Body of pancreas (tissue), 4 donors: ENCODE results near the gene SUB1. TPM values are rescaled to one million over a fixed set of nuclear protein-coding genes. Genes with fewer than 3 reads are reported as not detected.
"Not testable (repeated sequence)": the region's sequence is repeated elsewhere in the genome, so short reads cannot be mapped to it uniquely, and the experiment has no call there.

ENCODE experiments used
- ATAC-seq: fragments of 150-250 bp; one replicate; pipeline ENCODE4 v1.9.1; 2016
- DNase-seq, 4 donors: peaks; one replicate each; pipeline ENCODE4 v3.0.0-alpha.2; 2019
- H3K27ac ChIP-seq, 4 donors: fragments of 200-600 bp; sonication (generic); 1 replicate in 3 of 4; 2 replicates in 1 of 4; pipeline versions ENCODE4 v1.5.1 to v1.6.1; 2016 to 2019; ENCODE audit warnings: mild to moderate bottlenecking in 1 of 4, mixed read lengths in 1 of 4, moderate library complexity in 1 of 4
- H3K27me3 ChIP-seq, 2 donors: fragments of 200-600 bp; sonication (generic); one replicate each; pipeline ENCODE4 v1.6.0; 2016; ENCODE audit warnings: mild to moderate bottlenecking in 1 of 2
- H3K36me3 ChIP-seq, 2 donors: fragments of 200-600 bp; sonication (generic); replicated peaks in 1 of 2; 2 replicates each; pipeline ENCODE4 v1.5.1; 2016; ENCODE audit warnings: low read depth in 2 of 2; ENCODE audit not compliant: insufficient read depth in 1 of 2
- H3K4me1 ChIP-seq: fragments of 200-600 bp; sonication (generic); one replicate; pipeline ENCODE4 v1.6.0; 2016
- H3K4me3 ChIP-seq, 2 donors: fragments of 200-600 bp; sonication (generic); 1 replicate in 1 of 2; 2 replicates in 1 of 2; pipeline ENCODE4 v1.5.1; 2016 to 2019
- H3K9me3 ChIP-seq, 3 donors: fragments of 200-600 bp; sonication (generic); 1 replicate in 2 of 3; 2 replicates in 1 of 3; pipeline ENCODE4 v1.5.1; 2016
- CTCF ChIP-seq, 7 experiments: fragments of 450-650 bp in 4 of 7; fragments of 200-600 bp in 3 of 7; sonication (generic) in 3 of 7; IDR thresholded peaks; one replicate each; pipeline ENCODE4 v1.5.1; 2016 to 2019; ENCODE audit warnings: antibody characterized with exemption in 7 of 7
- POLR2A ChIP-seq, 3 donors: fragments of 450-650 bp; IDR thresholded peaks; one replicate each; pipeline ENCODE4 v1.6.1; 2016; ENCODE audit warnings: antibody characterized with exemption in 3 of 3, mild to moderate bottlenecking in 2 of 3
- WGBS, 2 donors: methylation state at CpG; one replicate each; pipeline ENCODE4 v1.1.5; 2017; 5-methylcytosine and 5-hydroxymethylcytosine counted together
- intact Hi-C: fragments of 100-400 bp; cut with DNase I; formaldehyde crosslinking; loops from one replicate; pipeline ENCODE4 v1.15.1; 2023
- total RNA-seq, 2 donors: library from RNA; depleted of rRNA; stranded (reverse); fragments of >200 nt; gene quantifications; one replicate each; pipeline ENCODE4 v1.1.0, GENCODE V29; 2016

The SUB1 gene
- total RNA-seq, 2 donors from 2014 or later: 30.1 to 168 TPM

- intact Hi-C loops: no loop called here
- no peak for ATAC-seq
- 33 to 54% methylated on average over 1 of the region's 1 CpG for WGBS, 2 donors
- Histone ChIP-seq H3K9me3 (no peaks in the 10 kb centered on the region), H3K4me3 (no peak overlapping the region), H3K4me1 (no peaks in the 10 kb centered on the region), H3K36me3 (no peaks in the 10 kb centered on the region), H3K27ac (no peak overlapping the region), H3K27me3 (no peaks in the 10 kb centered on the region)
- no peak for DNase-seq
- no peak for TF ChIP-seq CTCF (IDR thresholded peaks at IDR 0.05)
- no peak for TF ChIP-seq POLR2A (IDR thresholded peaks at IDR 0.05)
Observed at GRCh38 chr5:32565145-32565544, 20.2 kb upstream of the SUB1 start.

- TF ChIP-seq CTCF (IDR thresholded peaks at IDR 0.05): no peak
- no peak for TF ChIP-seq POLR2A (IDR thresholded peaks at IDR 0.05)
- Histone ChIP-seq H3K36me3 (no peaks in the 10 kb centered on the region), H3K27ac (no peak overlapping the region), H3K27me3 (no peaks in the 10 kb centered on the region), H3K4me3 (no peak overlapping the region), H3K9me3 (no peaks in the 10 kb centered on the region), H3K4me1 (no peaks in the 10 kb centered on the region)
- intact Hi-C loops: no loop called here
- DNase-seq: no peak
- ATAC-seq: no peak
- WGBS, 2 donors: 60 to 71% methylated on average over 3 of the region's 3 CpGs
Observed at GRCh38 chr5:32566319-32567111, 18.8 kb upstream of the SUB1 start.

DNA sequence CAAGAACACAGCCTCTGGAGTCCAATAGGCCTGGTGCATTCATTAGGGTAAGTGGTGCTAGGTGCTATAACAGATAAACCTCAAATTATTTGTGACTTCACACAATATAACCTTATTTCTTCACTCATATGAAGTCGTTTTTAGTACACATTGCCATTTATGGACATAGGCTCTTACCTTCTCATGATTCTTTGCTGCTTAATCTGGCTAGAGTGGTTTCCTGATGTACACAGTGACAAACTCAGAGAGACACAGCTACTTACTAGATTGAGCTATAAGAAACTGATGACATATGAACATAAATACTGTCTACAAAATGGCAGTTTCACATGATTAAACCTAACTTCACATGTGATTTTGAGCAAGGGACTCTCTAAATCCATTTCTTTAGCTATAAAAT is 14.2 kb upstream of the SUB1 start:
- Histone ChIP-seq H3K27ac (no peak overlapping the region), H3K4me3 (no peak overlapping the region), H3K27me3 (no peaks in the 10 kb centered on the region), H3K9me3 (no peaks in the 10 kb centered on the region), H3K4me1 (no peaks in the 10 kb centered on the region), H3K36me3 (no peaks in the 10 kb centered on the region)
- TF ChIP-seq POLR2A (IDR thresholded peaks at IDR 0.05) (no peak), CTCF (IDR thresholded peaks at IDR 0.05) (no peak)
- ATAC-seq (no peak), DNase-seq (no peak)
- WGBS, 2 donors: 38 to 52% methylated on average over 1 of the region's 1 CpG
- intact Hi-C loops: no loop called here

DNA sequence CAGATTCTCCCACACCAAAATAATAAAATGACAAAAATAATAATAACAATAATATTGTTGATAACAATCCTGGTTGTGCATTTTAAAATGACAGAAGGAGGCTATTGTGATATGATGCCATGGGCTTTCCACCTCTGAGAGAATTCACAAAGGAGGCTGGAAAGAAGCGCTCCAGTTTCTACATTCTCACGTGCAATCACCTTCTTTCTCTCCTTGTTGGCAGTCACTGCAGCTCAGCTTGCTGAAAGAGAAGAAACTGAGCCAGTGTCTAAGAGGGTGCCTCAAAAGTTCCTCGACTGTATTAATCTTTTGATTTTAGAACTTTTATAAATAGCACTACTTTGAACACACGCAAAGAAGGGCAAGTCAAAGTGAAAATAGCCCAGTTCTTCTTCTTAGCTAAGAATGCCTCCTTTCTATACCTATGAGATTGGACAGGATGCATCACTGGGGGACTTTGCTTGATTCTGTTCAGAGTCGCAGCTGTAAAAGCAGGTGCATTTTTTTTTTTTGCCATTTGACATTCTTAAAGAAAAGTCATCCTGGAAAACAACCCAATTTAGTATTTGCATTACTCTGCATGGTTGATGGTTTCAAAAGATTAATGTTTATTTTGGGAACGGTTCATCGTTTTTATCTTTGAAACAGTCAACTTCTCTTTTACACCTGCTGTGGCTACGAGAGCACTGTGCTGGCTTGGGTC is 12.4 kb upstream of the SUB1 start:
- no peaks in the 10 kb centered on the region for H3K36me3 ChIP-seq
- no peak for TF ChIP-seq POLR2A (IDR thresholded peaks at IDR 0.05)
- H3K4me1 ChIP-seq: no peaks in the 10 kb centered on the region
- DNase-seq (no peak), ATAC-seq (no peak)
- no peak overlapping the region for H3K27ac ChIP-seq
- intact Hi-C loops: no loop called here
- H3K27me3 ChIP-seq: no peaks in the 10 kb centered on the region
- no peak overlapping the region for H3K4me3 ChIP-seq
- H3K9me3 ChIP-seq: no peaks in the 10 kb centered on the region
- WGBS, 2 donors: 49 to 55% methylated on average over 8 of the region's 8 CpGs

GRCh38 chr5:32573481-32573854 is 11.9 kb upstream of the SUB1 start:
- H3K36me3 ChIP-seq, H3K27ac ChIP-seq, H3K4me1 ChIP-seq, intact Hi-C loops, DNase-seq, H3K9me3 ChIP-seq, ATAC-seq, H3K27me3 ChIP-seq, H3K4me3 ChIP-seq: not testable (repeated sequence)
- 68 to 75% methylated on average over 3 of the region's 3 CpGs for WGBS, 2 donors
